HepG2 (cell line): Measurements from ENCODE around the gene TFDP1.

Source experiments
- ASH2L ChIP-seq: fragments of 300-600, 200-600 bp; sonication (generic); IDR thresholded peaks from 2 replicates; pipeline ENCODE4 v1.7.0; 2017; ENCODE audit warnings: low read depth, mild to moderate bottlenecking, moderate library complexity, mixed read lengths, low read length; ENCODE audit not compliant: insufficient read length
- CBFB ChIP-seq: sonication (generic); formaldehyde crosslinking; IDR thresholded peaks from 2 replicates; pipeline ENCODE4 v1.4.0; 2020; ENCODE audit warnings: missing genetic modification reagents
- CTCF ChIP-seq: sonication (generic); formaldehyde crosslinking; IDR thresholded peaks from 2 replicates; pipeline ENCODE4 v1.5.0; 2020; ENCODE audit warnings: mild to moderate bottlenecking, missing genetic modification reagents, moderate library complexity
- DBP ChIP-seq: sonication (generic); formaldehyde crosslinking; IDR thresholded peaks from 2 replicates; pipeline ENCODE4 v1.4.0; 2020; ENCODE audit warnings: missing genetic modification reagents; ENCODE audit errors: not compliant biosample characterization
- FOXM1 ChIP-seq: sonication (generic); formaldehyde crosslinking; IDR thresholded peaks from 2 replicates; pipeline ENCODE4 v1.5.0; 2020; ENCODE audit warnings: missing genetic modification reagents
- KDM1A ChIP-seq: IDR thresholded peaks from 2 replicates; pipeline ENCODE4 v1.6.1; 2016; ENCODE audit warnings: missing compliant biosample characterization
- KLF13 ChIP-seq: sonication (generic); formaldehyde crosslinking; IDR thresholded peaks from 2 replicates; pipeline ENCODE4 v1.4.0; 2020; ENCODE audit warnings: mild to moderate bottlenecking, missing genetic modification reagents
- NFE2 ChIP-seq: sonication (generic); formaldehyde crosslinking; IDR thresholded peaks from 2 replicates; pipeline ENCODE4 v1.4.0; 2020; ENCODE audit warnings: missing genetic modification reagents
- NFE2L1 ChIP-seq: sonication (generic); formaldehyde crosslinking; IDR thresholded peaks from 2 replicates; pipeline ENCODE4 v1.4.0; 2020; ENCODE audit warnings: missing genetic modification reagents, mild to moderate bottlenecking, borderline replicate concordance

GRCh38 chr13:113666951-113667701 is 82.6 kb downstream of the TFDP1 start, which contains the start of gene GRK1:
- TF ChIP-seq KLF13 (CRISPR knock-in tag) (no peak), CBFB (CRISPR knock-in tag) (no peak), ASH2L (no peak), DBP (no peak), CTCF (no peak), FOXM1 (CRISPR knock-in tag) (no peak), KDM1A (CRISPR knock-in tag) (no peak), NFE2 (CRISPR knock-in tag) (no peak), NFE2L1 (no peak)
